HEK293 (cell line): ENCODE data around the gene PIGO.

Experiments
- ZNF221 ChIP-seq: fragments of 450-650 bp; formaldehyde crosslinking; IDR thresholded peaks from 2 replicates; pipeline ENCODE4 v1.5.1; 2017; ENCODE audit warnings: missing biosample characterization, missing genetic modification characterization, borderline replicate concordance
- ZNF785 ChIP-seq: fragments of 450-650 bp; formaldehyde crosslinking; IDR thresholded peaks from 2 replicates; pipeline ENCODE4 v1.5.1; 2016; ENCODE audit warnings: missing biosample characterization, missing genetic modification characterization
- TF ChIP-seq, protein P1 (sequence below): fragments of 450-650 bp; formaldehyde crosslinking; IDR thresholded peaks from 2 replicates; pipeline ENCODE4 v1.5.1; 2016; ENCODE audit warnings: missing biosample characterization, missing genetic modification characterization

- TF ChIP-seq ZNF221 (no peak), ZNF785 (tag by site-specific recombination) (no peak)
- TF ChIP-seq, protein P1, sequence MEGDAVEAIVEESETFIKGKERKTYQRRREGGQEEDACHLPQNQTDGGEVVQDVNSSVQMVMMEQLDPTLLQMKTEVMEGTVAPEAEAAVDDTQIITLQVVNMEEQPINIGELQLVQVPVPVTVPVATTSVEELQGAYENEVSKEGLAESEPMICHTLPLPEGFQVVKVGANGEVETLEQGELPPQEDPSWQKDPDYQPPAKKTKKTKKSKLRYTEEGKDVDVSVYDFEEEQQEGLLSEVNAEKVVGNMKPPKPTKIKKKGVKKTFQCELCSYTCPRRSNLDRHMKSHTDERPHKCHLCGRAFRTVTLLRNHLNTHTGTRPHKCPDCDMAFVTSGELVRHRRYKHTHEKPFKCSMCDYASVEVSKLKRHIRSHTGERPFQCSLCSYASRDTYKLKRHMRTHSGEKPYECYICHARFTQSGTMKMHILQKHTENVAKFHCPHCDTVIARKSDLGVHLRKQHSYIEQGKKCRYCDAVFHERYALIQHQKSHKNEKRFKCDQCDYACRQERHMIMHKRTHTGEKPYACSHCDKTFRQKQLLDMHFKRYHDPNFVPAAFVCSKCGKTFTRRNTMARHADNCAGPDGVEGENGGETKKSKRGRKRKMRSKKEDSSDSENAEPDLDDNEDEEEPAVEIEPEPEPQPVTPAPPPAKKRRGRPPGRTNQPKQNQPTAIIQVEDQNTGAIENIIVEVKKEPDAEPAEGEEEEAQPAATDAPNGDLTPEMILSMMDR (tag by site-specific recombination) = no peak
These were observed 14.9 kb upstream of the PIGO start for GRCh38 chr9:35111001-35111933.
